Endodermal cell (in vitro differentiated cells): Measurements from ENCODE around the gene ANKRD66. TPM values are rescaled to one million over a fixed set of nuclear protein-coding genes. Genes with fewer than 3 reads are reported as not detected.

Experiments
- DNase-seq: peaks from one replicate; pipeline ENCODE4 v3.0.0-alpha.2; 2017
- H3K27ac ChIP-seq: 2 replicates; pipeline ENCODE4 v1.5.1; 2013; ENCODE audit warnings: mild to moderate bottlenecking, low read depth, low read length, moderate library complexity
- H3K27me3 ChIP-seq: 2 replicates; pipeline ENCODE4 v1.6.1; 2013; ENCODE audit warnings: mild to moderate bottlenecking, low read length, moderate library complexity; ENCODE audit not compliant: insufficient read depth, control insufficient read depth, poor library complexity, severe bottlenecking
- H3K36me3 ChIP-seq: 2 replicates; pipeline ENCODE4 v1.7.0; 2013; ENCODE audit warnings: mild to moderate bottlenecking, low read length, moderate library complexity; ENCODE audit not compliant: control insufficient read depth, insufficient read depth
- H3K4me1 ChIP-seq: one replicate; pipeline ENCODE4 v1.7.0; 2013; ENCODE audit warnings: low read length; ENCODE audit not compliant: control insufficient read depth, insufficient read depth
- H3K4me3 ChIP-seq: 2 replicates; pipeline ENCODE4 v1.5.1; 2013; ENCODE audit warnings: mild to moderate bottlenecking, low read length, moderate library complexity
- H3K9ac ChIP-seq: 2 replicates; pipeline ENCODE4 v1.6.1; 2013; ENCODE audit warnings: mild to moderate bottlenecking, low read length, moderate library complexity; ENCODE audit not compliant: poor library complexity, severe bottlenecking; ENCODE audit errors: extremely low read depth
- H3K9me3 ChIP-seq: 2 replicates; pipeline ENCODE4 v1.6.1; 2013; ENCODE audit warnings: mild to moderate bottlenecking, low read length, moderate library complexity; ENCODE audit not compliant: control insufficient read depth
- H3K27ac Mint-ChIP-seq: 2 replicates; pipeline ENCODE4 v1.8.0; 2020; ENCODE audit warnings: mixed read lengths
- H3K27me3 Mint-ChIP-seq: 2 replicates; pipeline ENCODE4 v1.8.0; 2021; ENCODE audit warnings: mild to moderate bottlenecking, mixed read lengths; ENCODE audit not compliant: insufficient read depth
- H3K36me3 Mint-ChIP-seq: 2 replicates; pipeline ENCODE4 v1.8.0; 2020; ENCODE audit warnings: low read depth, mixed read lengths
- H3K4me1 Mint-ChIP-seq: 2 replicates; pipeline ENCODE4 v1.8.0; 2020; ENCODE audit warnings: mixed read lengths
- H3K4me3 Mint-ChIP-seq: 2 replicates; pipeline ENCODE4 v1.8.0; 2020; ENCODE audit warnings: mild to moderate bottlenecking, moderate library complexity, mixed read lengths
- H3K9me3 Mint-ChIP-seq: 2 replicates; pipeline ENCODE4 v1.8.0; 2020; ENCODE audit warnings: mild to moderate bottlenecking, mixed read lengths
- WGBS, 2 experiments: methylation state at CpG; one replicate each; pipeline versions ENCODE4 v1.1.5 to v1.1.7; 2013; ENCODE audit warnings: missing lambda C conversion rate in 2 of 2, mixed read lengths in 1 of 2; ENCODE audit not compliant: insufficient coverage in 1 of 2, insufficient read length in 1 of 2; 5-methylcytosine and 5-hydroxymethylcytosine counted together
- total RNA-seq, 2 donors: library from RNA; stranded (reverse); fragmentation: NEBNext Ultra II Directional in 1 of 2; extraction: Animal tissue kit (Norgen Biotek cat#: 25700) in 1 of 2; gene quantifications; 2 replicates in 1 of 2; 3 replicates in 1 of 2; pipeline ENCODE4 v1.2.1, GENCODE V29; 2021
- TF ChIP-seq, protein P1 (sequence below): fragments of 200-600 bp; sonication (generic); conservative IDR thresholded peaks from 2 replicates; pipeline ENCODE4 v1.5.0; 2021; ENCODE audit warnings: antibody characterized with exemption, mild to moderate bottlenecking

Gene ANKRD66
- total RNA-seq, 2 donors from 2014 or later, result not detected

DNA sequence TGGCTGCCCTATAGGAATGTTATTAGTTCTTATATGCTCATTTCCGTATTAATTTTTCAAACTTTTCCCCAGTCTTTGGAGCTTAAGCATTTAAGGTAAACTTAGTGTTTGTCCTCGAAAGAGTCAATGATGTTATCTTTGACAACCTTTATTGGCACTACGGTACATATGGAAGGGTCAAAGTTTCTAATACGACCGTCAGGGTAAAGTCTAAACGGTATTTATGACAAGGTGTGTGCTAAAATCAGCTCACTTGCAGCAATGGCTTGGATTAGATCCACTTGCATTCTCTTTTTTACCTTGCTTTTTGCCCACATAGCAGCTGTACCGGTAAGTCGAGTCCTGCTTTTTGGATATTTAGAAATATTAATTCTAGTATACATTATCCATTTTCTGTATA is 46.4 kb downstream of the ANKRD66 start, which contains the start of gene MEP1A:
Gene MEP1A, plus strand, starts transcription at position 252 of the 400 bp plus-strand sequence. Its CDS starts 10 bp downstream, at position 262.
- TF ChIP-seq, protein P1, sequence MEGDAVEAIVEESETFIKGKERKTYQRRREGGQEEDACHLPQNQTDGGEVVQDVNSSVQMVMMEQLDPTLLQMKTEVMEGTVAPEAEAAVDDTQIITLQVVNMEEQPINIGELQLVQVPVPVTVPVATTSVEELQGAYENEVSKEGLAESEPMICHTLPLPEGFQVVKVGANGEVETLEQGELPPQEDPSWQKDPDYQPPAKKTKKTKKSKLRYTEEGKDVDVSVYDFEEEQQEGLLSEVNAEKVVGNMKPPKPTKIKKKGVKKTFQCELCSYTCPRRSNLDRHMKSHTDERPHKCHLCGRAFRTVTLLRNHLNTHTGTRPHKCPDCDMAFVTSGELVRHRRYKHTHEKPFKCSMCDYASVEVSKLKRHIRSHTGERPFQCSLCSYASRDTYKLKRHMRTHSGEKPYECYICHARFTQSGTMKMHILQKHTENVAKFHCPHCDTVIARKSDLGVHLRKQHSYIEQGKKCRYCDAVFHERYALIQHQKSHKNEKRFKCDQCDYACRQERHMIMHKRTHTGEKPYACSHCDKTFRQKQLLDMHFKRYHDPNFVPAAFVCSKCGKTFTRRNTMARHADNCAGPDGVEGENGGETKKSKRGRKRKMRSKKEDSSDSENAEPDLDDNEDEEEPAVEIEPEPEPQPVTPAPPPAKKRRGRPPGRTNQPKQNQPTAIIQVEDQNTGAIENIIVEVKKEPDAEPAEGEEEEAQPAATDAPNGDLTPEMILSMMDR, result no peak
- H3K4me3 ChIP-seq, result no peak within 1 kb of the TSS
- H3K27ac ChIP-seq, result no peak within 1 kb of the TSS
- Mint-ChIP-seq H3K4me1 (peaks cover 24% of the 10 kb centered on the region), H3K27me3 (no peaks in the 10 kb centered on the region), H3K36me3 (no peaks in the 10 kb centered on the region), H3K4me3 (no peak within 1 kb of the TSS), H3K9me3 (no peaks in the 10 kb centered on the region), H3K27ac (no peak within 1 kb of the TSS)
- 94% methylated on average over 5 to 8 of the region's 8 CpGs for WGBS, 2 experiments
- H3K4me1 ChIP-seq, result peaks cover 13% of the 10 kb centered on the region
- H3K36me3 ChIP-seq, result no peaks in the 10 kb centered on the region
- H3K27me3 ChIP-seq, result peaks cover 5% of the 10 kb centered on the region
- DNase-seq, result no peak
- H3K9ac ChIP-seq, result no peak within 1 kb of the TSS
- H3K9me3 ChIP-seq, result no peaks in the 10 kb centered on the region

DNA sequence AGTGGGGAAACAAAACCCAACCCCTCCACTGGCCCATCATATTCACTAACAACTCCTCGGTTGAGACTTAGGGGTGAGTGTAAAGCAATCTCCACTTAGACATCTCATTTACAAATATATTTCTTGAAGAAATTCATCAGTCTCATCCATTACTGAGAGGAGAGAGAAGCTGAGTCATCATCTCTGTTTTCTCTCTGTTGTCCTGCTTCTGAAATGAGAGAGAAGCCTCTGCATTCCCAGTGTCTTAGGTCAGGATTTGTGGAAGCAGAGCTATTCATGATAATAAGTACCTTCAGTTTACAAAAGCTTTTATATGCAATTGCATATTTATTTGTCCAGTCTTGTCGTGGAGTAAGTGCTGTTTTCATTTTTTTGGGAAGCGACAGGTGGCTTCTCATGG is 47.3 kb downstream of the ANKRD66 start:
- Mint-ChIP-seq H3K27ac (no peak overlapping the region), H3K4me1 (peaks cover 22% of the 10 kb centered on the region), H3K36me3 (no peaks in the 10 kb centered on the region), H3K27me3 (no peaks in the 10 kb centered on the region), H3K4me3 (no peak overlapping the region), H3K9me3 (no peaks in the 10 kb centered on the region)
- Histone ChIP-seq H3K9me3 (no peaks in the 10 kb centered on the region), H3K9ac (no peak overlapping the region), H3K27ac (no peak overlapping the region), H3K4me3 (no peak overlapping the region), H3K27me3 (peaks cover 5% of the 10 kb centered on the region), H3K36me3 (no peaks in the 10 kb centered on the region), H3K4me1 (peaks cover 13% of the 10 kb centered on the region)
- DNase-seq, result no peak
- 70 to 80% methylated on average over 2 to 3 of the region's 3 CpGs for WGBS, 2 experiments
- TF ChIP-seq, protein P1, result no peak

DNA sequence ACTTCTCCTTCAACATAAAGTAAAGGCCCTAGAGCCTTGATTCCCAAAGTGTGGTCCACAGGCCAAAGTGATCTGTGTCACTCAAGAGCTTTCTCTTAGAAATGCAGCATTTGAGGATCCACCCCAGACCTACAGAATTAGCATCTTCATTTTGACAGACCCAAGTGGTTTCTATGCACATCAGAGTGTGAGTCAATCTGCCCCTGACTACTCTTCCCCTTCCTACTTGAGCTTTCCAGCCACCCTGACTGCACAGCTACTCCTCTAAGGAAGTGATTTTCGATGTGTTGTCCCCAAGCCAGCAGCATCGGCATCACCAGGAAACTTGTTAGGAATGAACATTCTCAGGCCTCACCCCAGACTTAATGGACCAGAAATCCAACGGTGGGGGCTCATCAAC is 49.1 kb downstream of the ANKRD66 start:
- H3K9me3 ChIP-seq, result no peaks in the 10 kb centered on the region
- H3K4me1 ChIP-seq, result peaks cover 7% of the 10 kb centered on the region
- Mint-ChIP-seq H3K4me3 (no peak overlapping the region), H3K9me3 (no peaks in the 10 kb centered on the region), H3K27ac (no peak overlapping the region), H3K27me3 (peaks cover 3% of the 10 kb centered on the region), H3K4me1 (peaks cover 6% of the 10 kb centered on the region), H3K36me3 (no peaks in the 10 kb centered on the region)
- no peak overlapping the region for H3K27ac ChIP-seq
- no peak overlapping the region for H3K9ac ChIP-seq
- no peak overlapping the region for H3K4me3 ChIP-seq
- no peaks in the 10 kb centered on the region for H3K36me3 ChIP-seq
- WGBS, 2 experiments, result 92 to 96% methylated on average over 3 of the region's 3 CpGs
- DNase-seq, result no peak
- TF ChIP-seq, protein P1, result no peak
- H3K27me3 ChIP-seq, result peaks cover 5% of the 10 kb centered on the region
